Activated B cell treated with CpG ODN at 0.5 μM for 24 hours (primary cell): ENCODE data around the gene WDR76. TPM values are rescaled to one million over a fixed set of nuclear protein-coding genes. Genes with fewer than 3 reads are reported as not detected.

Experiments
- ATAC-seq: fragments of 200-7000 bp; cut with Tn5 transposase; one replicate; pipeline ENCODE4 v1.10.0; 2021; ENCODE audit warnings: low read depth, mild to moderate bottlenecking, moderate library complexity
- CTCF ChIA-PET: fragments of 350-600 bp; sonication (Branson Sonifier 250); formaldehyde crosslinking; loops from one replicate; lab custom pipeline; 2021; ENCODE audit warnings: antibody characterized with exemption; lab: Charles Lee
- POLR2A ChIA-PET: fragments of 350-600 bp; sonication (Branson Sonifier 250); formaldehyde crosslinking; loops from one replicate; lab custom pipeline; 2021; ENCODE audit warnings: antibody characterized with exemption; lab: Charles Lee
- DNase-seq: peaks from one replicate; pipeline ENCODE4 v3.0.0; 2022
- H3K27ac Mint-ChIP-seq: one replicate; pipeline ENCODE4 v1.8.0; 2020; ENCODE audit warnings: mixed read lengths
- H3K27me3 Mint-ChIP-seq: one replicate; pipeline ENCODE4 v1.8.0; 2021; ENCODE audit warnings: mixed read lengths
- H3K36me3 Mint-ChIP-seq: one replicate; pipeline ENCODE4 v1.8.0; 2021; ENCODE audit warnings: low read depth, mixed read lengths
- H3K4me1 Mint-ChIP-seq: one replicate; pipeline ENCODE4 v1.8.0; 2021; ENCODE audit warnings: mixed read lengths
- H3K4me3 Mint-ChIP-seq: one replicate; pipeline ENCODE4 v1.8.0; 2020; ENCODE audit warnings: mild to moderate bottlenecking, mixed read lengths
- H3K9me3 Mint-ChIP-seq: one replicate; pipeline ENCODE4 v1.8.0; 2020; ENCODE audit warnings: mixed read lengths
- intact Hi-C: fragments of 100-400 bp; cut with micrococcal nuclease; formaldehyde crosslinking; loops from one replicate; pipeline ENCODE4 v1.15.1; 2024
- total RNA-seq: library from RNA; stranded (reverse); gene quantifications from 2 replicates; pipeline ENCODE4 v1.2.3, GENCODE V29; 2022
- TF ChIP-seq, protein P1 (sequence below): fragments of 200-600 bp; IDR thresholded peaks from one replicate; pipeline ENCODE4 v1.8.0; 2022; ENCODE audit warnings: antibody characterized with exemption, mild to moderate bottlenecking

The WDR76 gene
- total RNA-seq, 1 donor from 2014 or later, result 15.1 TPM

DNA sequence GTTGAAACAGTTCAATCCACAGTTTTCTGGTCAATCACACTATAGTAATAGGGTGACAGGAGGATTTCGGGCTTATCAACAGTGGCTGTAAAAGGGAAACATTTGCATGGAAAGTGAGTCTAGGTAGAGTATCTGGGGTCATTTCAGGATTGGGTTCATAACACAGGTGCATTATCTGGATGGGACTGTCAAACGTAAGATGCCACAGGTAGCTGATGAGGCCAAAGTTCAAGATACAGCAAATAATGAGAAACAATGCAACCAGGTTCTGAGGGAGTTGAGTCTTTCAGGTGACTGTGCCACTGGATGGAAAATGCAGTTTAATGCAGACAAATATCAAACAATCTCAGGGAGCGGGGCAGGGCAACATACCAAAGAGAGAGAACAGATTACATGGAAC is 62.2 kb downstream of the WDR76 start:
- ATAC-seq (no peak), DNase-seq (no peak)
- H3K27me3 Mint-ChIP-seq, result no peaks in the 10 kb centered on the region
- H3K4me3 Mint-ChIP-seq, result no peak overlapping the region
- H3K27ac Mint-ChIP-seq, result no peak overlapping the region
- TF ChIP-seq, protein P1, sequence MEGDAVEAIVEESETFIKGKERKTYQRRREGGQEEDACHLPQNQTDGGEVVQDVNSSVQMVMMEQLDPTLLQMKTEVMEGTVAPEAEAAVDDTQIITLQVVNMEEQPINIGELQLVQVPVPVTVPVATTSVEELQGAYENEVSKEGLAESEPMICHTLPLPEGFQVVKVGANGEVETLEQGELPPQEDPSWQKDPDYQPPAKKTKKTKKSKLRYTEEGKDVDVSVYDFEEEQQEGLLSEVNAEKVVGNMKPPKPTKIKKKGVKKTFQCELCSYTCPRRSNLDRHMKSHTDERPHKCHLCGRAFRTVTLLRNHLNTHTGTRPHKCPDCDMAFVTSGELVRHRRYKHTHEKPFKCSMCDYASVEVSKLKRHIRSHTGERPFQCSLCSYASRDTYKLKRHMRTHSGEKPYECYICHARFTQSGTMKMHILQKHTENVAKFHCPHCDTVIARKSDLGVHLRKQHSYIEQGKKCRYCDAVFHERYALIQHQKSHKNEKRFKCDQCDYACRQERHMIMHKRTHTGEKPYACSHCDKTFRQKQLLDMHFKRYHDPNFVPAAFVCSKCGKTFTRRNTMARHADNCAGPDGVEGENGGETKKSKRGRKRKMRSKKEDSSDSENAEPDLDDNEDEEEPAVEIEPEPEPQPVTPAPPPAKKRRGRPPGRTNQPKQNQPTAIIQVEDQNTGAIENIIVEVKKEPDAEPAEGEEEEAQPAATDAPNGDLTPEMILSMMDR, result no peak
- H3K4me1 Mint-ChIP-seq, result no peaks in the 10 kb centered on the region
- intact Hi-C loops, result no loop called here
- ChIA-PET CTCF (no interaction called here), POLR2A (no interaction called here)
- no peaks in the 10 kb centered on the region for H3K36me3 Mint-ChIP-seq
- H3K9me3 Mint-ChIP-seq, result no peaks in the 10 kb centered on the region

DNA sequence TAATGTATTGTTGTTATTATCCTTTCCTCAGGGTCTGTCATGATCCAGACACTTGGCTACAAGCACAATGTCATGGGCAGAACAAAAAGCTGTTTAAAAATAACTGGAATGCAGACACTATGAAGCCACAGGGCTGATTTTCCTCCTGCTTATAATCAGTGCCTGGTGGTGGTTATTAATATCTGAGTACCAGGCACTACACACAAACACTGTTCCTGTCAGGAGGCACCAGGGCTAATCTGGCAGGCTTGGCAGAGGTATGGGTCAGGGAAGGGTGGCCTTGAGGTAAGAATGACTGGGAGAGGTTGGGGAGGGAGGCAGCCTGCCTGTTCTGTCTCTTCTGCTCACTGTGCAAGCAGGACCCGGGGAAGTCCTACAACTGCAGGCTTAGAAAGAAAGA is 67.2 kb downstream of the WDR76 start:
- CTCF ChIA-PET, result interaction anchor here (1.7 kb wide), 1 partner anchor 12 kb away, joined by 4 read pairs; no protein-coding TSS in a partner anchor
- intact Hi-C loops, result no loop called here
- H3K4me1 Mint-ChIP-seq, result no peaks in the 10 kb centered on the region
- no peak for ATAC-seq
- DNase-seq, result no peak
- POLR2A ChIA-PET, result no interaction called here
- H3K27me3 Mint-ChIP-seq, result no peaks in the 10 kb centered on the region
- no peaks in the 10 kb centered on the region for H3K36me3 Mint-ChIP-seq
- H3K4me3 Mint-ChIP-seq, result no peak overlapping the region
- H3K27ac Mint-ChIP-seq, result no peak overlapping the region
- TF ChIP-seq, protein P1, result no peak
- no peaks in the 10 kb centered on the region for H3K9me3 Mint-ChIP-seq

DNA sequence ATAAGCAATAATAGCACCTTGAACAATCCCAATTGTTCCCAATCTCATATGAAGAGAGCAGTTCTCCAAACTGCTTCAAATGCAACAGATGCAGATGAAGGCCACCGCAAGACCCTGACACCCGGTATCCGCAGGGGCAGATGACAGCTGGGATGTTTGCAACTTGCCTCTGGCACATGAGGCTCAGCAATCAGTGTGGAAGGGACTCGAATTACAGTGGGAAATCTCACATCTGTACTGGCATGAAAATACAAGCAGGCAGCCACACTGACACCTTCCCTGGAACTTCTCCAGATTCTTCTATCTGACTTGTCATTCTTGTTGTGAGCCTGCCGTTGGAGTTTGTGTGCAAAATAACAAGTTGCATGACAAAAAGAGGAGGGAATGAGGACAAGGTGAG is 68.8 kb downstream of the WDR76 start:
- no peaks in the 10 kb centered on the region for H3K36me3 Mint-ChIP-seq
- no peak for DNase-seq
- ATAC-seq, result no peak
- intact Hi-C loops, result no loop called here
- no peak overlapping the region for H3K4me3 Mint-ChIP-seq
- H3K27ac Mint-ChIP-seq, result no peak overlapping the region
- no peaks in the 10 kb centered on the region for H3K27me3 Mint-ChIP-seq
- ChIA-PET CTCF (interaction anchor here (1.7 kb wide), 1 partner anchor 14 kb away, joined by 4 read pairs; no protein-coding TSS in a partner anchor), POLR2A (no interaction called here)
- H3K4me1 Mint-ChIP-seq, result no peaks in the 10 kb centered on the region
- TF ChIP-seq, protein P1, result no peak
- no peaks in the 10 kb centered on the region for H3K9me3 Mint-ChIP-seq

DNA sequence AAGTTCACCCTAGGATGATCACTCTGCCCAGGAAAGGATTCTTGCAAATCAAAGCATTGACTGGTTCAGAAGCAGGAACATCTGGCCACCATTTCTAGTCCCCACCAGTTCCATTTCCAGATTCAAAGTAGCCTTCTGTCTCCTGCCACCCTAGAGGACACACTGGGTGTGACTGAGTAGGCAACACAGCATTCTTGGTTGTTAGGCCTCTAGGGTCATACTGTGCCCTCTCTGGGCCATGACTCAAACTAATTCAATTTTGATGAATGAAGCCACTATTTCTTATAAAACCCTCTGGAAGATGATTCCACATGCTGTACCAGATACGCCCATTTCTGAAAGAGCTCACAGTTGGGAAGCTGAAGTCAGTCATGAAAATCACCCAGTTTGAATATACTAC is 69.7 kb downstream of the WDR76 start:
- no peak overlapping the region for H3K4me3 Mint-ChIP-seq

DNA sequence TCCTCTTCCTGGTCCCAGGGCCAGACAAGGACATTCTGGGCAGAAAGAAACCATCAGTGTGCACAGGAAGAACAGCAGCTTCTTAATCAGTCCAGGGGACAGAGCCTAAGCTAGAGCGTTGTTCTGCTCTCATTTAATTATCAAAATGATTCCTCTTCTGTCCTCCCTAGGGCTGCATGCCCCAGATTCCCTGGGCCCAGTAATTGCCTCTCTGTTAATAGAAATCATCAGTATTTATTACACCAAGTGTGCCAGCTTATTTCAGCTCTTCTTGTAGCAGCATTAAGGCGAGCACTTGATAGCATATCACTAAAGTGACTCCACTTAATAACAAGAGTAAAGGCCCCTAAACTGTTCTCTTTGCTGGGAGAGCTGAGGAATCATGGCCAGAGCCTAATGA is 72.1 kb downstream of the WDR76 start:
- intact Hi-C loops, result no loop called here
- no peak for DNase-seq
- TF ChIP-seq, protein P1, result no peak
- Mint-ChIP-seq H3K27ac (no peak overlapping the region), H3K27me3 (no peaks in the 10 kb centered on the region), H3K9me3 (no peaks in the 10 kb centered on the region), H3K4me3 (no peak overlapping the region), H3K4me1 (peaks cover 2% of the 10 kb centered on the region), H3K36me3 (no peaks in the 10 kb centered on the region)
- ChIA-PET CTCF (no interaction called here), POLR2A (no interaction called here)
- ATAC-seq, result no peak

More for the DNA sequence above, 69.7 kb downstream of the WDR76 start:
- ChIA-PET CTCF (interaction anchor here (0.7 kb wide), 1 partner anchor 15 kb away, joined by 3 read pairs; no protein-coding TSS in a partner anchor), POLR2A (no interaction called here)
- DNase-seq (no peak), ATAC-seq (no peak)
- intact Hi-C loops, result no loop called here
- Mint-ChIP-seq H3K27me3 (no peaks in the 10 kb centered on the region), H3K27ac (no peak overlapping the region), H3K4me1 (no peaks in the 10 kb centered on the region), H3K36me3 (no peaks in the 10 kb centered on the region), H3K9me3 (no peaks in the 10 kb centered on the region)
- TF ChIP-seq, protein P1, result no peak
